HepG2 (cell line): ENCODE measurements around the gene CTDP1. TPM values are rescaled to one million over a fixed set of nuclear protein-coding genes. Genes with fewer than 3 reads are reported as not detected.

ENCODE experiments used
- ATF1 ChIP-seq: IDR thresholded peaks from 2 replicates; pipeline ENCODE4 v1.6.1; 2016; ENCODE audit warnings: mild to moderate bottlenecking, control low read depth
- BRCA1 ChIP-seq: sonication (generic); formaldehyde crosslinking; IDR thresholded peaks from 2 replicates; pipeline ENCODE4 v1.4.0; 2020; ENCODE audit warnings: missing genetic modification reagents
- CEBPZ ChIP-seq: IDR thresholded peaks from 2 replicates; pipeline ENCODE4 v1.6.1; 2012; ENCODE audit warnings: low read length, improper control_type of control experiment
- HOXA9 ChIP-seq: sonication (generic); formaldehyde crosslinking; IDR thresholded peaks from 2 replicates; pipeline ENCODE4 v1.8.1; 2022; ENCODE audit warnings: missing genetic modification reagents, mild to moderate bottlenecking, moderate library complexity, borderline replicate concordance
- KDM2A ChIP-seq: sonication (generic); formaldehyde crosslinking; IDR thresholded peaks from 2 replicates; pipeline ENCODE4 v1.4.0; 2020; ENCODE audit warnings: low read depth, missing genetic modification reagents, borderline replicate concordance
- NFE2 ChIP-seq: sonication (generic); formaldehyde crosslinking; IDR thresholded peaks from 2 replicates; pipeline ENCODE4 v1.4.0; 2020; ENCODE audit warnings: missing genetic modification reagents
- RBAK ChIP-seq: sonication (generic); formaldehyde crosslinking; IDR thresholded peaks from 2 replicates; pipeline ENCODE4 v1.5.1; 2020; ENCODE audit warnings: mild to moderate bottlenecking, missing genetic modification reagents
- SOX13 ChIP-seq, 3 experiments: fragments of 450-650 bp in 1 of 3; sonication (generic) in 1 of 3; formaldehyde crosslinking in 1 of 3; IDR thresholded peaks in 2 of 3; conservative IDR thresholded peaks in 1 of 3; 2 replicates each; pipeline versions ENCODE4 v1.5.0 to v1.6.1; 2016 to 2020; ENCODE audit warnings: antibody characterized with exemption in 1 of 3, mild to moderate bottlenecking in 1 of 3, missing compliant biosample characterization in 1 of 3, missing genetic modification reagents in 1 of 3, moderate library complexity in 1 of 3
- STAT6 ChIP-seq: sonication (generic); formaldehyde crosslinking; IDR thresholded peaks from 2 replicates; pipeline ENCODE4 v1.4.0; 2020; ENCODE audit warnings: missing genetic modification reagents, mild to moderate bottlenecking, borderline replicate concordance
- ZBTB3 ChIP-seq: sonication (generic); formaldehyde crosslinking; IDR thresholded peaks from 2 replicates; pipeline ENCODE4 v1.4.0; 2020; ENCODE audit warnings: low read depth, mild to moderate bottlenecking, moderate library complexity, missing genetic modification reagents, borderline replicate concordance
- ZNF331 ChIP-seq: sonication (generic); formaldehyde crosslinking; IDR thresholded peaks from 2 replicates; pipeline ENCODE4 v1.4.0; 2020; ENCODE audit warnings: missing genetic modification reagents
- ZNF569 ChIP-seq: sonication (generic); formaldehyde crosslinking; IDR thresholded peaks from 2 replicates; pipeline ENCODE4 v1.5.0; 2020; ENCODE audit warnings: mild to moderate bottlenecking, missing genetic modification reagents, moderate library complexity, borderline replicate concordance
- ZNF580 ChIP-seq: IDR thresholded peaks from 2 replicates; pipeline ENCODE4 v1.6.1; 2016; ENCODE audit warnings: low read depth, borderline replicate concordance
- ZNF883 ChIP-seq: sonication (generic); formaldehyde crosslinking; IDR thresholded peaks from 2 replicates; pipeline ENCODE4 v1.5.1; 2020; ENCODE audit warnings: mild to moderate bottlenecking, missing genetic modification reagents; ENCODE audit errors: not compliant biosample characterization
- ZSCAN12 ChIP-seq: sonication (generic); formaldehyde crosslinking; IDR thresholded peaks from 2 replicates; pipeline ENCODE4 v1.9.0; 2021; ENCODE audit warnings: mild to moderate bottlenecking, missing genetic modification reagents
- polyA plus RNA-seq, 8 experiments: library from polyadenylated mRNA; depleted of rRNA in 3 of 8; stranded (reverse) in 7 of 8; unstranded in 1 of 8; fragments of >200 nt; fragmentation: Illumina TruSeq in 4 of 8; extraction: Trizol in 4 of 8; gene quantifications; 2 replicates each; pipeline versions ENCODE4 v1.2.1 to v1.2.3, GENCODE V29; 2011 to 2016; ENCODE audit warnings: low read depth in 4 of 8, missing spikeins in 1 of 8, mixed read lengths in 1 of 8; ENCODE audit not compliant: insufficient read depth in 1 of 8
- total RNA-seq, 5 experiments: library from RNA; depleted of rRNA; stranded (reverse); fragments of >200 nt; fragmentation: Illumina TruSeq; extraction: Trizol; gene quantifications; 2 replicates each; pipeline ENCODE4 v1.2.3, GENCODE V29; 2016; ENCODE audit warnings: low read depth in 1 of 5
- TF ChIP-seq, protein P1 (sequence below): sonication (generic); formaldehyde crosslinking; IDR thresholded peaks from 2 replicates; pipeline ENCODE4 v1.4.0; 2020; ENCODE audit warnings: missing genetic modification reagents
- TF ChIP-seq, protein P2 (sequence below): sonication (generic); formaldehyde crosslinking; IDR thresholded peaks from 2 replicates; pipeline ENCODE4 v1.5.0; 2020; ENCODE audit warnings: mild to moderate bottlenecking, low read depth, missing genetic modification reagents, borderline replicate concordance
- TF ChIP-seq, protein P3 (sequence below): sonication (generic); formaldehyde crosslinking; IDR thresholded peaks from 2 replicates; pipeline ENCODE4 v1.5.1; 2020; ENCODE audit warnings: missing genetic modification reagents, mild to moderate bottlenecking, borderline replicate concordance
- TF ChIP-seq, protein P4 (sequence below): IDR thresholded peaks from 2 replicates; pipeline ENCODE4 v1.6.1; 2016; ENCODE audit warnings: missing genetic modification reagents, missing compliant biosample characterization

CTDP1 gene
- total and polyA plus RNA-seq, 2 of the 13 experiments (the other 11 are each of a cell fraction or from before 2014, with no cell fraction given), result 6.9 to 11.0 TPM

DNA sequence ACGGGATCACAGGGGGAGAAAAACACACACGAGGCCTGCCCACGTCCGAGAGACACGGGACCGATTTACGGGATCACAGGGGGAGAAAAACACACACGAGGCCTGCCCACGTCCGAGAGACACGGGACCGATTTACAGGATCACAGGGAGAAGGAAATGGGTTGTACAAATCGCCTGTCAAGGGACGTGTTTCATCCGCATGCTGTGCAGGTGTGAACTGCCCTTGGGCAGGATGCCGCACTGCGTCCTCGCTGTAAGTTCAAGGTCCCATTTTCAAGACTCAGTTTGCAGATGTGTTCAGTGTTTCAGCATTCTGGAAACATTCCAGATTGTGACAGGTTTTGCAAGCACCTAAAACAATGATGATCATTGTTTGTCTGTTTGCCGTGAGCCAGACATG, 115.8 kb downstream of the CTDP1 start (continued):
- TF ChIP-seq RBAK (CRISPR knock-in tag) (no peak), CEBPZ (no peak), BRCA1 (CRISPR knock-in tag) (no peak), STAT6 (CRISPR knock-in tag) (no peak), ZNF580 (CRISPR knock-in tag) (no peak), ZBTB3 (CRISPR knock-in tag) (no peak), ZSCAN12 (CRISPR knock-in tag) (no peak), ZNF883 (CRISPR knock-in tag) (no peak), SOX13 (IDR thresholded peaks at IDR 0.05) (peak; percentile 65), SOX13 (CRISPR knock-in tag; conservative IDR thresholded peaks at IDR 0.05 in 1 of 2, IDR thresholded peaks at IDR 0.05 in 1 of 2) (peak in 1 of 2 experiments; percentile 87; a peak in 2 of 4 replicates), ZNF331 (CRISPR knock-in tag) (no peak; the same call in 1 of the 2 replicates), KDM2A (0 out of 2 replicates have a peak, but pooled peaks have one; percentile 31), NFE2 (no peak), ZNF569 (CRISPR knock-in tag) (no peak), ATF1 (CRISPR knock-in tag) (no peak), HOXA9 (CRISPR knock-in tag) (no peak)
- TF ChIP-seq, protein P1, sequence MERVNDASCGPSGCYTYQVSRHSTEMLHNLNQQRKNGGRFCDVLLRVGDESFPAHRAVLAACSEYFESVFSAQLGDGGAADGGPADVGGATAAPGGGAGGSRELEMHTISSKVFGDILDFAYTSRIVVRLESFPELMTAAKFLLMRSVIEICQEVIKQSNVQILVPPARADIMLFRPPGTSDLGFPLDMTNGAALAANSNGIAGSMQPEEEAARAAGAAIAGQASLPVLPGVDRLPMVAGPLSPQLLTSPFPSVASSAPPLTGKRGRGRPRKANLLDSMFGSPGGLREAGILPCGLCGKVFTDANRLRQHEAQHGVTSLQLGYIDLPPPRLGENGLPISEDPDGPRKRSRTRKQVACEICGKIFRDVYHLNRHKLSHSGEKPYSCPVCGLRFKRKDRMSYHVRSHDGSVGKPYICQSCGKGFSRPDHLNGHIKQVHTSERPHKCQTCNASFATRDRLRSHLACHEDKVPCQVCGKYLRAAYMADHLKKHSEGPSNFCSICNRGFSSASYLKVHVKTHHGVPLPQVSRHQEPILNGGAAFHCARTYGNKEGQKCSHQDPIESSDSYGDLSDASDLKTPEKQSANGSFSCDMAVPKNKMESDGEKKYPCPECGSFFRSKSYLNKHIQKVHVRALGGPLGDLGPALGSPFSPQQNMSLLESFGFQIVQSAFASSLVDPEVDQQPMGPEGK, result no peak
- TF ChIP-seq, protein P2, sequence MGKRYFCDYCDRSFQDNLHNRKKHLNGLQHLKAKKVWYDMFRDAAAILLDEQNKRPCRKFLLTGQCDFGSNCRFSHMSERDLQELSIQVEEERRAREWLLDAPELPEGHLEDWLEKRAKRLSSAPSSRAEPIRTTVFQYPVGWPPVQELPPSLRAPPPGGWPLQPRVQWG (CRISPR knock-in tag), result no peak
- TF ChIP-seq, protein P3, sequence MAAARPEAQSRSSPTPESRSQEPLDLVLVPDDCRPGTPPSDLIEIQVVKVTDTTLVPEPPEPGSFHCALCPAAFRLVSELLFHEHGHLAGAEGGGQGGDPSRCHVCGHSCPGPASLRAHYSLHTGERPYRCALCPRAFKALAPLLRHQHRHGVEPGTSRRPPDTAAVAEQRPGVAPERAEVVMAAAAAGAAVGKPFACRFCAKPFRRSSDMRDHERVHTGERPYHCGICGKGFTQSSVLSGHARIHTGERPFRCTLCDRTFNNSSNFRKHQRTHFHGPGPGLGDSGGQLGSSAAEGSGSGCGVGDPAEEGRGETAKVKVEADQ, result no peak
- TF ChIP-seq, protein P4, sequence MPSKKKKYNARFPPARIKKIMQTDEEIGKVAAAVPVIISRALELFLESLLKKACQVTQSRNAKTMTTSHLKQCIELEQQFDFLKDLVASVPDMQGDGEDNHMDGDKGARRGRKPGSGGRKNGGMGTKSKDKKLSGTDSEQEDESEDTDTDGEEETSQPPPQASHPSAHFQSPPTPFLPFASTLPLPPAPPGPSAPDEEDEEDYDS (CRISPR knock-in tag), result no peak
